NCI-H446 (cell line): Measurements from ENCODE around the gene LHX6.

Experiments
- DNase-seq, 2 experiments: peaks; one replicate each; lab custom pipeline; 2025; lab: John Stamatoyannopoulos, UW

LHX6 gene

GRCh38 chr9:122228568-122229484 lies at the start of gene LHX6:
Gene LHX6, minus strand, starts transcription at chr9:122228957. Its CDS starts 217 bp downstream, at chr9:122228740.
- DNase-seq, result no peak

- DNase-seq, result no peak
These were observed 48.6 kb upstream of the LHX6 start for GRCh38 chr9:122277285-122277897.

DNA sequence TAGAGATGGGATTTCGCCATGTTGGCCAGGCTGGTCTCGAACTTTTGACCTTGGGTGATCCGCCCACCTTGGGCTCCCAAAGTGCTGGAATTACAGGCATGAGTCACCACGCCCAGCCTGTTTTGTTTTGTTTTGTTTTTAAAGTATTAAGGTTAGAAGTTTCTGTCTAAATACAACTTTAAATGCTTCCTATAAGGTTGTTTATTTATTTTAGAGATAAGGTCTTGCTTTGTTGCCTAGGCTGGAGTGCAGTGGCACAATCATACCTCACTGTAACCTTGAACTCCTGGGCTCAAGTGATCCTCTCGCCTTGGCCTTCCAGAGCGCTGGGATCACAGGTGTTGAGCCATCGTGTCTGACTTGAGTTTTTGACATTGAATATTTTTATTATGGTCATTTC lies 47.3 kb upstream of the LHX6 start:
- DNase-seq, result no peak

- no peak for DNase-seq
These were observed 45.3 kb upstream of the LHX6 start for GRCh38 chr9:122274055-122274454.

- no peak for DNase-seq
These were observed 39.5 kb upstream of the LHX6 start for GRCh38 chr9:122268041-122268814.

GRCh38 chr9:122265149-122265915 lies 36.6 kb upstream of the LHX6 start:
- DNase-seq, result no peak

- peak; percentile 62 to 83 for DNase-seq
These were observed 35.8 kb upstream of the LHX6 start, which contains the start of the genes MRRF and RBM18 for GRCh38 chr9:122264360-122265148. Gene MRRF, plus strand, starts transcription at chr9:122264882. Its CDS starts 6,010 bp downstream, at chr9:122270892. Gene RBM18, minus strand, starts transcription at chr9:122264840. Its CDS starts 3,348 bp downstream, at chr9:122261492.

DNA sequence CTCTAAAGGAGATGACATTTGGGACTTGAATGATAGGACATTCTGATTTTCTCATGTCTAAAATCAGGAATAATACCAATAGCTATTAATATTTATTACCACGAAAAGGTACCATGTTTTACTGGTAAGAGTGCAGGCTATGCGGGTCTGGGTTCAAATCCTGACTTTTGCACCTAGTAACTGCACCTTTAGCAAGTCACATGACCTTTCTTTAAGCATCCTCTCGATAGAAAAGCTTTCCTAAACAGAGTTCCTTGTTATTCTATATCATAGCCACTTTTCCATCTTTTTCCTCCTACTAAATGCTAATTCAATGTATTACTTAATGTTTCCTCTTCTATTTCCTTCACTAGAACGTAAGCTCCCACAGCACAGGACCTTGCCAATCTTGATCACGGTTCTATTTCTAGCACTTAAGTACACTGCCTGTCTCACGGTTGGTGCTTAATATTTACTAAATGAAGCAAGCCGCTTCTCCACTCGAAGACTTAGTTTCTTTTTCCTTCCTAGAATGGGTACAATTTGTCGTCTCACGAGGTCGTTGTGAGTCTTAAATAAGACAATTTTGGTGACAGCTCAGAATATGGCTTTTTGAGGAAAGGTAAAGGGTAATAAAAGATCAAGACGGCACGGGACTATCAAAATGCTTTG lies 35.1 kb upstream of the LHX6 start:
- no peak for DNase-seq

DNA sequence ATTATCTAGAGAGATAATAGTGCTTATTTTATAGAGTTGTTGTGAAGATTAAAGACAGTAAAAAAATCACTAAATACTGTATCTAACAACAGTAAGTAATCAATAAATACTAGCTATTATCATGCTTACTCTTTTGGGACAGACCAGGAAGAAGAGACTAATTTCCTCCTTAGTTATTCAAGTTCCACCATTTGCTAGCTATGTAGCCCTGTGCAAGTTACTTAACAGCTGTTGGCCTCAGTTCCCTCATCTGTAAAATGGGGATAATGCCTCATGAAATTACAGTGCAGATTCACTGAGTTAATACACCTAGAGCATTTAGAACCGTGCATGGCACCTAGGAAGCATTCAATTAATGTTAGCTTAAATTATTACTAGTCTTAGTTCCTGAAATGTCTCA lies 33.3 kb upstream of the LHX6 start:
- DNase-seq, result no peak

DNA sequence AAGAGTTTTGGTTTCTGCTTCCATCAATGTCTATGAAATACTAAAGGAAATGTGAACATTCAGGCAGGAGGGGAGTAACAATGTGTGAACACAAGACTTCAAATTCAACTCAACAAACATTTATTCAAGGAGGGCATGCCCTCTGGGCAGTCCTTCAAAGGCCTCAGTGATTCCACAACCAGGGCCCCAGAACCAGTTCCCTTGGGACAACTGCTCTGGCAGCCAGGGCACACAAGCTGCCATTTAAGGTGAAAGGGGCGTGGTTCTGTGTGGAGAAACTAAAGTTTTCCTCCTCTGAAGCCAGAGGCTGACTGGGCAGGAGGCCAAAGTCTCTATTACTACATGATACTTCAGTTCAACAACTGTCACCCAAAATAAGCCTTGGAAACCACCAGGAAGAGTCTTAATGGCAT lies 32.7 kb upstream of the LHX6 start:
- DNase-seq, result peak in 1 of 2 experiments; percentile 32

GRCh38 chr9:122258886-122259415 lies 30.2 kb upstream of the LHX6 start:
- DNase-seq, result no peak

DNA sequence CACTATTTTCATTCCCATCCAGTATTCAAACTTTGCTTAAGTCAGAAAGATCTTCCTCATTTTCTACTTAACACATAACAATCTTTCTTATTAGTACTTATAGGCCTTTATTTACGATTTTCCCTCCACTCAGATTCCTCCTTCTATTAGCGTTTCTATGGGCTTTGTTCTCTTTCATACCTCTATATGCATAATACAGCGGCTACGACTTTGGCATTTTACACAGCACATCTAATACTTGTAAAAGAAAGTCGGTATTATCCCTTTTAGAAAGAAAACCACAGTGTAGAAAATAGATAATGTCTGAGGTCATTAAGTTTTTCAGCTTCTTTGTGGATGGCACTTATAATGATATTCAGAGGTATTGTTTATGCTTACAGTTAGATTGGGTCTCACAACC lies 27.4 kb upstream of the LHX6 start:
- DNase-seq, result no peak

DNA sequence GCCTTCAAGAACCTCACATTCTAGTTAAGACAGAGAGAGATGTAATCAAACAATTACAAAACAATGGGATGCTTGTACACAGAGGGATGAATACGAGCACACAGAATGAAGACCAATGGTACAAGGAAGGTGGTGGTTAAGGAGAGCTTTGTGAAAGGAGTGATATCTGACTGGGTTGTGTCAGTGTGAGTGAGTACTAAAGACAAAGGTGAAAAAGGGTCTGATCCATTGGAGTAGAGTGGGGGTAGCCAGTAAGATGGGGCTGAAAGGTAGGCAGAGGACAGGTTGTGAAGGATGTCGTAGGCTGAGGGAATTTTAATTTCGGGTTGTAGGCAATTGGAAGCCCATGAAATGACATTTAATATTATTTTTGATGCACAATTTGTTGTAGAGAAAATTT lies 26.0 kb upstream of the LHX6 start:
- DNase-seq, result no peak

DNA sequence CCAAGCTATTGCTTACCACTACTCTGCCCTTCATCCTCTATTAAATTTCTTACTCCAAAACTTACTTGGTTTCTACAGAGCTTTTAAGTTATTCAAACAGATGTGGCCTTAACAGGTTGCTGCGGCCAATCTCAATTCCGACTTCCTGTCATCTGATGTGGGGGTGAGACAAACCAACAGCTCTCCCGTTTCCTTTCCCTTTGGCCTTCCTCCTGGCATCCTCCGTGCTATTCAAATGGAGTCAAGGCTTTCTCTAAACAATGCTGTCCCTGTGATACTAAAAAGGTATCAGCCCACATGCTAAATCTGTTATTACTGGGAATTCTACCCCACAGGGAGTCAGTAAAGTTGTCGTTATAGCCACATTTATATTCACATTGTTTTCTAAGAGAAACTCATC lies 24.0 kb upstream of the LHX6 start:
- no peak for DNase-seq

- DNase-seq, result no peak
These were observed 22.6 kb upstream of the LHX6 start for GRCh38 chr9:122251351-122251750.

DNA sequence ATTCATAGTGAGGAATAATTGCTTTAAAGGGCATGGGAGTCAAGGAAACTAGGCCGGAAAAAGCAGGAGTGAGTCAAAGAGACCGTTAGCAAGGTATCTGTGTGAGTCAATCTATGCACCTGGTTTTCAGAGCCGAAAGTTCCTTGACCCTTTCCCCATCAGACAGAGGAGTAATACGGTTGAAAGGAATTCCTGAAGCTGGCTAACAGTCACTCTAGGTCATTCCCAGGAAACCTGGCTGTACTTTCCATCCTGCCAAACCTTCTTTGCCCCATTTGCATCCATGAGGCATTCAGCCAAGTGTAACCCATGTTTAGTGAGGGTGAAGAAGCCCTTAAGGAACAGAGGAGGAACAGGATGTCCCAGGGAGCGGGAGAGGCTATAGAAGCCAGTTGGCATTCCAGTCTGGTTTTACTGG lies 19.7 kb upstream of the LHX6 start:
- DNase-seq, result no peak

- DNase-seq, result no peak
These were observed 17.9 kb upstream of the LHX6 start for GRCh38 chr9:122246666-122247065.

DNA sequence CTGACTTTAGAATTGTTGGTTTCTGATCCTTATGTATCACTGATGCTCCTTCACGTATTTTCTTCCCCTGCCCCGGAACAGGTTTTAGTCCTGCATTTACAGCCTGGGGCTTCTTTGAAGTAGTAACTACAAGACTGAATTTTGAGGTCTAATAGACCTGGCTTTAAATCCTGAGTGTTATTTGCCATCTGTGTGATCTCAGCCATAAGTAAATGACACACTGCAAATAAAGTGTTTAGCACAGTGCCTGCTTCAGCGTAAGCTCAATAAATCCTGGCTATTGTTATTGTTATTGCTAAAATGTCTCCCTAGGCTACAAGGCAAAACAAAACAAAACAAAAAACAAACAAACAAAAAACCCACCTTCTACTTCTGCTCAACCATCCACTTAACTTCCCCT lies 15.6 kb upstream of the LHX6 start:
- no peak for DNase-seq

DNA sequence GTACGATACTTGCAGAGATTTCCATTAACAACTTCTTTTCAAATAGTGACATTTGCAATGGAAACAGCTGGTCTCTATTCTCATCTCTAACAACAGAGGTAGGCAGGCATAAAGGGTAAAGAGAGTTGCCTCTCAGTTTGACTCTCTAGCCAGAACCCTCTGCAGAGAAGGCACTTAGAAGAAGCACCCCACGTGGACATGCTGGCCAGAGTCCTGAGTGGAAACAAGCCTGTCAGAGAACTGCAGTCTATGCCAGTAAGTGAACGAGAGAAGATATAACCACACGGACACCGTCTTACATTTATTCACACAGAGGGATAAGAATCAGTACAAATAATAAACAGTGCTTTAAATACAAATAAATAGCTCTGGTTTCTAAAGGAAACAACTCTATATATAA lies 11.0 kb upstream of the LHX6 start:
- no peak for DNase-seq

DNA sequence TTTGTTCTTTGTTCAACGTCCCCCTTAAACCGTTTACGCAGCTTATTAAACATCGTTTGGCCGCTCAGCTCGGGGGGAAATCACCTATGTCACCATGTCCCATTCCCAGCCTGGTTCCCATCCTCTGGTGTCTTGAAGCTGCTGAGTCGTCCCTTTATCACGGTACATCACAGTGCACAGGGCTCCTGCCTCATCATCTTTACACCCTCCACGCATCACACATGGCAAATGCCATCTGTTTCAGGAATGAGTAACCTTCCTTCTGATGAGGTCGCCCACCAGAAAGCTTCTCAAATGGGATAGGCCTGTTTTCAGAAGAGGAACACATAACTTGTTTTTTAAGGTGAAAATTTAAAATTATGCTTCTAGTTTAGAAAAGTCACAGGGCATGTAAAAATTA lies 7.9 kb upstream of the LHX6 start:
- no peak for DNase-seq
